LoVo (cell line): ENCODE data around the gene LTBP4.

Experiments
- DNase-seq: peaks from one replicate; pipeline ENCODE4 v3.0.0-alpha.2; 2016; ENCODE audit warnings: low spot score

Gene LTBP4

GRCh38 chr19:40666803-40667438 lies 65.8 kb downstream of the LTBP4 start:
- no peak for DNase-seq

GRCh38 chr19:40667602-40668001 lies 66.4 kb downstream of the LTBP4 start:
- DNase-seq: no peak

DNA sequence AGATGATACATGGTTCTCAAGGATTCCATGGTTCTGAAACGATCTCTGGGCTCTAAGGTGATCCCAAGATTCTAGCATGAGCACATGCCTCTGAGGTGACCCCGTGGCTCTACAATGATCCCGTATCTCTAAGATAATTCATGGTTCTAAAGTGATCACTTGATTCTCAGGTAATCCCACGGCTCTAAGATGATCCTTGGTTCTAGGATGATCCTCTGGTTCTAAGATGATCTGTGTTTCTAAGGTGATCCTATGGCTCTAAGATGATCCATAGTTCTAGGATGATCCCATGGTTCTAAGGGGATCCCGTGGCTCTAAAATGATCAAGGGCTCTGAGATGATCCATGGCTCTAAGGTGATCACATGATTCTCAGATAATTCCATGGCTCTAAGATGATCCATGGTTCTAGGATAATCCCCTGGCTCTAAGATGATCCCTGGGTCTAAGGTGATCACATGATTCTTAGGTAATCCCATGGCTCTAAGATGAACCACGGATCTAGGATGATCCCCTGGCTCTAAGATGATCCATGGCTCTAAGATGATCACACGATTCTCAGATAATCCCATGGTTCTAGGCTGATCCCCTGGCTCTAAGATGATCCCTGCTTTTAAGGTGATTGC lies 67.9 kb downstream of the LTBP4 start:
- DNase-seq: no peak

DNA sequence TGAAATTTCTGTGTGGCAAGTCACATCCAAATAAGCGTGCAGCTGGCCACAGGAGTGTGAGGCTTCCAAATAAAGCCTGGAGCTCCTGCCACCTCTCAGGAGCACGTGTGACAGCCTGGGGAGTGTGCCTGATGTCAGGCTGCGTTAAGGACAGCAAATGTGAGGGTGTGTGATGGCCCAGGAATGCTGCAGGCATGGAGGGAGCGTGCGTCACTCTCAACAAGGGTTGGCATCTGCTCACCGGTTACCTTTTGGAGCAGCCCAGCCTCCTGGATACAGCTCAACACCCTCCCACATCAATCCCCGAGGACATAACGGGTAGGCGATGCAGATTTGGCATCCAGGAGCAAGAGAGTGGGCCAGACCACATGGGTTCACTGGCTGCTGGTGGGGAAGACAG lies 70.2 kb downstream of the LTBP4 start:
- no peak for DNase-seq

DNA sequence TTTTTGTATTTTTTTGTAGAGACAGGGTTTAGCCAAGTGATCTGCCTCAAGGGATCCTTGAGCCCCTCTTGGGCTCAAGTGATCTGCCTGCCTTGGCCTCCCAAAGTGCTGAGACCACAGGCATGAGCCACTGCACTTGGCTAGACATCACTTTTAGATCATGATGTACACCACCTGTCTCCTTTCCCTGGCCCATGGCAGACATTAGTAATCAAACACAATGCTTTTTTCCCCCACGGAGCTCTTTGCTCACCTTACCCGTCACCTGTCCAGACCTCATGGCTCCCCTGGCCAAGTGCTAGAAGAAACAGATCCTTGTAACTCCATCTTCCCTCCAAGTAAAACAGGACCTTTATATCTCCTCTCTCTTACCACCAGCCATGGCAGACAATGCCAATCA lies 70.9 kb downstream of the LTBP4 start:
- no peak for DNase-seq

DNA sequence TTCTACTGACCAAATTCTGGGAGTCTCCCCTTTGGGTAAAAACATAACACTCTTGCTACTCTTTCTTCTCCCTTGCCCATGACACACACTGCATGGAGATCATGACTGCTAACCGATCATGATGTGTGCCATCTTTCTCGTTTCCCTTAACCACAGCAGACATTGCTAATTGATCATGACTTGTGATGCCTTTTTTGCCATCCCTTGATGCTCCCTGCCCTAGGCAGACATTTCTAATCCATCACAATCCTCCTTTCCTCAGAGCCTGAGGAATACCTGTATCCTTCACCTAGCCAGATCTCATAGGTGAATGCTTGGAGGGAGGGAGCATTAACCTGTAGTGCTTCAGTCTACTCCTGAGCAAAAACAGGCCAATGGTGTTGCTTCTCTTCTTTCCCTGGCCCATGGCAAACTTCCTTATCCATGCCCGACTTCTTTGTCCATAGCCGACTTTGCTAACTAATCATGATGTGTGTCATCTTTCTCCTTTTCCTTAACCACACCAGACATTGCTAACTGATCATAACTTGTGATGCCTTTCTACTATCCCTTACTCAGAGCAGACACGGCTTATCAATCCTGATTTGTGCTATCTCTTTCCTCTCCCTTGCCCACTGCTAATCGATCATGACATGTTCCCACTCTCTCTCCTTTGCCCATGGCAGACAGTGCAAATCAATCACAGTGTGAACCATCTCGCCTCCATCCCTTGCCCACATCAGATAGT lies 71.6 kb downstream of the LTBP4 start:
- DNase-seq: no peak

DNA sequence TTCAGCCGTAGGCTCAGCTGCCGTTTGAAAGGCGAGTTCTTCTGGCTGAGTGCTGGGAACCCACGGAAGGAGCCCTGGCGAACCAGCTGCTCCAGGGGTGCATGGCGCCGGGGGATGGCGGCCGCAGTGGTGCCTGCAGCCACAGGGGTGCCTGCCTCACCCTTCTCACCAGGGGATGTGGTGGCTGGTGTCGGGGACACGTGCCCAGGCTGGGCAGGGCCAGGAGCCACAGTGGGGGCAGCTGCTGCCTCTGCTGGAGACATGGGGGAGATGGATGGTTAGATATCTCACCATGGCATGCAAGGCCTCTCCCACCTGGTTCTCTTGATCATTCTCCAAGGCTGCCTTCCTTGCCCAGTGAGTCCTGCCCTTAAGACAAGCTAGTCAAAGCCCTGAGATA lies 72.2 kb downstream of the LTBP4 start:
- DNase-seq: no peak

DNA sequence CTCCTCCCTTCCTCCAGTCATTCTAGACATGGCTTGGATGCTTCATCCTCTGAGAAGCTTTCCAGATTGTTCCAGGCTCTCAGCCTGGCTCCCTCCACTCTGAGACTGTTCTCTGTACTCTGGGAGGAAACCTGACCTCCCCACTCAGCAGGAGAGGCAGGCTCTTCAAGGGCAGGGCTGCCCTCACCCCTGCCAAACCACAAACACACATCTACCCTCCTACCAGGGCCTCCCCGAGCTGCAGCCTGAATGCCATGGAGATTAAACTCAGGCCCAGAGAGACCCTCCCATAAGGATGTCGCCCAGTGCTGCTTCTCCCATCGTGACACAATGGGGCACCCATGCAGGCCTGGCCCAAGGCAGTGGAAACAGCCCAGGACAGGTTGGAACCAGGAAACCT lies 73.1 kb downstream of the LTBP4 start:
- no peak for DNase-seq

GRCh38 chr19:40677156-40677555 lies 76.0 kb downstream of the LTBP4 start:
- no peak for DNase-seq
